IPS-15b (cell line): Measurements from ENCODE around the gene CENPW.

Experiments
- H3K27me3 ChIP-seq: one replicate; pipeline ENCODE4 v1.6.1; 2013; ENCODE audit warnings: low read length; ENCODE audit not compliant: control insufficient read depth, insufficient read depth
- H3K36me3 ChIP-seq: one replicate; pipeline ENCODE4 v1.6.1; 2013; ENCODE audit warnings: low read length; ENCODE audit not compliant: control insufficient read depth, insufficient read depth
- H3K4me1 ChIP-seq: one replicate; pipeline ENCODE4 v1.6.1; 2013; ENCODE audit warnings: mild to moderate bottlenecking, low read length; ENCODE audit not compliant: control insufficient read depth, insufficient read depth
- H3K4me3 ChIP-seq: one replicate; pipeline ENCODE4 v1.5.1; 2013; ENCODE audit warnings: low read depth, low read length
- H3K9ac ChIP-seq: one replicate; pipeline ENCODE4 v1.6.1; 2013; ENCODE audit warnings: low read depth, mild to moderate bottlenecking, low read length
- H3K9me3 ChIP-seq: one replicate; pipeline ENCODE4 v1.6.1; 2013; ENCODE audit warnings: mild to moderate bottlenecking, low read length; ENCODE audit not compliant: control insufficient read depth, insufficient read depth

Gene CENPW

DNA sequence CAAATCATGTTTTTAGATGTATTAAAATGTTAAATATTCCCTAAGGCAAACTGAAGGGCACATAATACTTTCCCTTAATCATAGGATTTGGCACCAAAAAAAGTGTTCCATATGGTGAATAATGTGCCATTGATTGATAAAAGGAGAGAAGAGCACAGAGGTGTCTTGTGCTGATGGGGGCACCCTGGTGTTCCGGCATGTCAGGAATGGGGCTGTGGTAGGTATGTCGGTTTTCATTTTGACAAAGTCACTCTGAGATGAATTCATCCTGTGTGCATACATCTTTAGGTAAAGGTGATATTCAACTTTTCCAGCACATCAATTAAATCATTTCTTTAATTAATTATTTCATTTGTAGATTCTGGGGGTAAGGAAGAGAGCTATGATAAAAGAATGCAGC is 36.8 kb downstream of the CENPW start:
- Histone ChIP-seq H3K9me3 (no peaks in the 10 kb centered on the region), H3K4me1 (no peaks in the 10 kb centered on the region), H3K9ac (no peak overlapping the region), H3K27me3 (no peaks in the 10 kb centered on the region), H3K36me3 (no peaks in the 10 kb centered on the region), H3K4me3 (no peak overlapping the region)

- Histone ChIP-seq H3K4me1 (no peaks in the 10 kb centered on the region), H3K9me3 (no peaks in the 10 kb centered on the region), H3K4me3 (no peak overlapping the region), H3K9ac (no peak overlapping the region), H3K27me3 (no peaks in the 10 kb centered on the region), H3K36me3 (no peaks in the 10 kb centered on the region)
These were observed 37.8 kb downstream of the CENPW start for GRCh38 chr6:126377594-126378153.

DNA sequence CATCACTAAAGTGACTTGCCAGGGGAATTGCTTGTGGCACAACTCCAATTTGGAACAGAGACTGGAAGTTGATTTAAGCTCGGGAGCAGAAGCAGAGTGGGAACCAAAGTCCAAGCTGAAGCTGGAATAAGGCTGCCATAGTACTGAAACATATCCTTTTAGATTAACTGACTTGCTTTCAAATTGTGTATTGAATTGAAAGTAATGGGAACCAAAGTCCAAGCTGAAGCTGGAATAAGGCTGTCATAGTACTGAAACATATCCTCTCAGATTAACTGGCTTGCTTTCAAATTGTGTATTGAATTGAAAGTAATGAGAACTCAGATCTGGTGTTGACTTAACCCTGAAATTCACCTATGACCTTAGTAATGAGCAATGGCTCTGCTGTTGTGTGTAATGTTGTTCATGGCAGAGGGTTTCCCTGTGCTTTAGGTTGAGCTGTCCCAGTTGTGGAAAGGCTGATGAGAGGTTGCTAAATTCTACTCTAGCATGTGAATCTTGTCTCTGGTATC is 40.2 kb downstream of the CENPW start:
- no peak overlapping the region for H3K4me3 ChIP-seq
- H3K36me3 ChIP-seq = no peaks in the 10 kb centered on the region

GRCh38 chr6:126381498-126381897 is 41.6 kb downstream of the CENPW start:
- Histone ChIP-seq H3K4me1 (no peaks in the 10 kb centered on the region), H3K27me3 (no peaks in the 10 kb centered on the region), H3K9ac (no peak overlapping the region), H3K36me3 (no peaks in the 10 kb centered on the region), H3K4me3 (no peak overlapping the region), H3K9me3 (peaks cover 3% of the 10 kb centered on the region)

More for the DNA sequence above, 40.2 kb downstream of the CENPW start:
- Histone ChIP-seq H3K9ac (no peak overlapping the region), H3K27me3 (no peaks in the 10 kb centered on the region), H3K4me1 (no peaks in the 10 kb centered on the region), H3K9me3 (peaks cover 3% of the 10 kb centered on the region)

DNA sequence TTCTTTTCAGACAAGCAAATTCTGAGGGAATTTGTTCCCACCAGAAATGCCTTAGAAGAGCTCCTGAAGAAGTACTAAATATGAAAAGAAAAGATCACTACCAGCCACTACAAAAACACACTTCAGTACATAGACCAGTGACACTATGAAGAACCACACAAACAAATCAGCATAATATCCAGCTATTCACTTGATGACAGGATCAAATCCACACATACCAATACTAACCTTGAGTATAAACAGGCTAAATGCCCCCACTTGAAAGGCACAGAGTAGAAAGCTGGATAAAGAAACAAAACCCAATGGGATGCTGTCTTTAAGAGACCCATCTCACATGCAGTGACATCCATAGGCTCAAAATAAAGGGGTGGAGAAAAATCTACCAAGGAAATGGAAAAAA is 43.3 kb downstream of the CENPW start:
- Histone ChIP-seq H3K9me3 (peaks cover 3% of the 10 kb centered on the region), H3K4me1 (no peaks in the 10 kb centered on the region), H3K36me3 (no peaks in the 10 kb centered on the region), H3K9ac (no peak overlapping the region), H3K27me3 (no peaks in the 10 kb centered on the region), H3K4me3 (no peak overlapping the region)

DNA sequence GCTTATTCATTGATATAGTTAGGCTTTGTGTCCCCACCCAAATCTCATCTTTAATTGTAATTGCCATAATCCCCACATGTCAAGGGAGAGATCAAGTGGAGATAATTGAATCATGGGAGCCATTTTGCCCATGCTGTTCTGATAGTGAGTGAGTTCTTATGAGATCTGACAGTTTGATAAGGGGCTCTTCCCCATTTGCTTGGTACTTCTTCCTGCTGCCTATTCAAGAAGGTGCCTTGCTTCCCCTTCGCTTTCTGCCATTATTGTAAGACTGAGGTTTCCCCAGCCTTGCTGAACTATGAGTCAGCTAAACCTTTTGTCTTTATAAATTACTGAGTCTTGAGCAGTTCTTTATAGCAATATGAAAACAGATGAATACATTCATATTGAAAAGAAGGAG is 45.6 kb downstream of the CENPW start:
- Histone ChIP-seq H3K9ac (no peak overlapping the region), H3K9me3 (peaks cover 3% of the 10 kb centered on the region), H3K27me3 (no peaks in the 10 kb centered on the region), H3K36me3 (no peaks in the 10 kb centered on the region), H3K4me3 (no peak overlapping the region), H3K4me1 (no peaks in the 10 kb centered on the region)

- no peaks in the 10 kb centered on the region for H3K27me3 ChIP-seq
- H3K9me3 ChIP-seq = peaks cover 3% of the 10 kb centered on the region
- H3K36me3 ChIP-seq = no peaks in the 10 kb centered on the region
- no peaks in the 10 kb centered on the region for H3K4me1 ChIP-seq
- no peak overlapping the region for H3K4me3 ChIP-seq
- no peak overlapping the region for H3K9ac ChIP-seq
These were observed 48.2 kb downstream of the CENPW start for GRCh38 chr6:126388104-126388598.

GRCh38 chr6:126396131-126396530 is 56.2 kb downstream of the CENPW start:
- H3K4me3 ChIP-seq = no peak overlapping the region
- no peaks in the 10 kb centered on the region for H3K27me3 ChIP-seq
- H3K4me1 ChIP-seq = no peaks in the 10 kb centered on the region
- no peak overlapping the region for H3K9ac ChIP-seq
- no peaks in the 10 kb centered on the region for H3K9me3 ChIP-seq
- H3K36me3 ChIP-seq = no peaks in the 10 kb centered on the region
